Kidney (tissue), 14 donors: ENCODE results near the gene PHAF1. TPM values are rescaled to one million over a fixed set of nuclear protein-coding genes. Genes with fewer than 3 reads are reported as not detected.

ENCODE experiments used
- DNase-seq, 5 donors: peaks; one replicate each; pipeline ENCODE4 v3.0.0-alpha.2; 2013 to 2020
- FAIRE-seq: peaks from 2 replicates; lab custom pipeline; 2012; peaks lifted over from hg19 to GRCh38; lab: Jason Lieb, UNC
- H3K27ac ChIP-seq, 2 donors: one replicate each; pipeline ENCODE4 v1.7.0; 2013; ENCODE audit warnings: low read depth in 2 of 2, low read length in 2 of 2, inconsistent platforms in 1 of 2
- H3K27me3 ChIP-seq: one replicate; pipeline ENCODE4 v1.7.1; 2013; ENCODE audit warnings: low read length, inconsistent platforms; ENCODE audit not compliant: control insufficient read depth, insufficient read depth
- H3K36me3 ChIP-seq, 3 donors: one replicate each; pipeline versions ENCODE4 v1.7.0 to v1.7.1; 2013; ENCODE audit warnings: low read length in 3 of 3, control low read depth in 1 of 3, inconsistent platforms in 1 of 3; ENCODE audit not compliant: insufficient read depth in 3 of 3, control insufficient read depth in 2 of 3
- H3K4me1 ChIP-seq, 3 donors: one replicate each; pipeline versions ENCODE4 v1.7.0 to v1.7.1; 2013; ENCODE audit warnings: low read length in 3 of 3, inconsistent platforms in 1 of 3, low read depth in 1 of 3; ENCODE audit not compliant: control insufficient read depth in 2 of 3, insufficient read depth in 2 of 3
- H3K4me3 ChIP-seq, 3 donors: one replicate each; pipeline versions ENCODE4 v1.7.0 to v1.8.1; 2013; ENCODE audit warnings: low read length in 3 of 3, control low read depth in 1 of 3, inconsistent platforms in 1 of 3
- H3K9ac ChIP-seq, 3 donors: one replicate each; pipeline versions ENCODE4 v1.7.0 to v1.7.1; 2013; ENCODE audit warnings: low read length in 3 of 3, control low read depth in 1 of 3, inconsistent platforms in 1 of 3
- H3K9me3 ChIP-seq, 3 donors: one replicate each; pipeline versions ENCODE4 v1.7.0 to v1.7.1; 2013; ENCODE audit warnings: low read length in 3 of 3, control low read depth in 1 of 3, inconsistent platforms in 1 of 3; ENCODE audit not compliant: control insufficient read depth in 2 of 3, insufficient read depth in 1 of 3
- CTCF ChIP-seq: IDR thresholded peaks from 3 replicates; pipeline ENCODE4 v1.5.1; 2012; ENCODE audit warnings: mild to moderate bottlenecking, moderate library complexity, borderline replicate concordance; ENCODE audit not compliant: insufficient read depth; ENCODE audit errors: extremely low read depth
- intact Hi-C: fragments of 100-400 bp; cut with DNase I; formaldehyde crosslinking; loops from one replicate; pipeline ENCODE4 v1.11.1; 2022
- polyA plus RNA-seq: library from polyadenylated mRNA; stranded (reverse); fragments of 350-450 nt; fragmentation: Illumina TruSeq; extraction: RNeasy Lipid Tissue Mini Kit (QIAGEN cat#74804); gene quantifications from one replicate; pipeline ENCODE4 v1.2.3, GENCODE V29; 2014; ENCODE audit warnings: low read depth, low replicate concordance; ENCODE audit not compliant: insufficient read depth
- total RNA-seq: library from RNA; stranded (reverse); fragmentation: NEBNext Ultra II Directional; extraction: Animal tissue kit (Norgen Biotek cat#: 25700); gene quantifications from one replicate; pipeline ENCODE4 v1.2.1, GENCODE V29; 2021
- donor health status: control.
- donor health status: control.
- donor health status: control.
- donor health status: control.
- donor health status: control.
- donor health status: DM: yes; HTN: yes; CAD: no.
- donor health status: Normal renal cell carcinoma (clear cell type).

Gene PHAF1
- total and polyA plus RNA-seq, 2 donors from 2014 or later, result 14.3 to 16.9 TPM

DNA sequence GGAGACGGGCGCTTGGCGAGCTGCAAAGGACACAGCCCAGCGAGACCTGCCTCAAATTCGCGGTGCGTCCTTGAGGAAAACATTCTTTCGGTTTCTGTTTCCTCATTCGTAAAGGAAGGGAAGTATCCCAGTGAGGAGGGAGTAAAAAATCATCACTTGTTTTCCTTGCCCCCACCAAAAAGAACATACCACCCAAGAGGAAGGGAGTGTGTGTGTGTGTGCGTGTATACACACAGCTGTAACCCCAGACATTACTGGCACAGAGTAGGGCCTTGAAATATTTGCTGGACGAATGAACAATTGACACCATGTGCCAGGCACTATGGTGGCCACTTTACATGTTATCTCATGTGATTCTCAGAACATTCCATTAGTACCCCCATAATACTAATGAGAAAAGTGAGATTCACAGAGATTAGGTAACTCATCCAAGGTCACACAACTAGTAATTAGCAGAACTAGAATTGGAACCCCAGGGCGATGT is 76.0 kb downstream of the PHAF1 start:
- H3K4me3 ChIP-seq, result peak overlapping the region in 2 of 3 donors; percentile 9 to 38
- no peak overlapping the region for H3K27ac ChIP-seq
- FAIRE-seq, result no peak
- no peak for TF ChIP-seq CTCF
- DNase-seq, result no peak
- H3K4me1 ChIP-seq, result peaks cover 0 to 23% (median 9%) of the 10 kb centered on the region in 3 donors
- H3K36me3 ChIP-seq, result no peaks in the 10 kb centered on the region
- no peaks in the 10 kb centered on the region for H3K9me3 ChIP-seq
- no peaks in the 10 kb centered on the region for H3K27me3 ChIP-seq
- intact Hi-C loops, result no loop called here
- H3K9ac ChIP-seq, result no peak overlapping the region

- DNase-seq (no peak), FAIRE-seq (no peak)
- intact Hi-C loops, result no loop called here
- no peak for TF ChIP-seq CTCF
- H3K27me3 ChIP-seq, result no peaks in the 10 kb centered on the region
- H3K36me3 ChIP-seq, result no peaks in the 10 kb centered on the region
- no peak overlapping the region for H3K9ac ChIP-seq
- no peaks in the 10 kb centered on the region for H3K9me3 ChIP-seq
- peaks cover 0 to 24% (median 9%) of the 10 kb centered on the region in 3 donors for H3K4me1 ChIP-seq
- H3K27ac ChIP-seq, result no peak overlapping the region
- H3K4me3 ChIP-seq, result no peak overlapping the region
Measured at GRCh38 chr16:67186550-67186950, 76.8 kb downstream of the PHAF1 start.

GRCh38 chr16:67187175-67187890 is 77.6 kb downstream of the PHAF1 start:
- Histone ChIP-seq H3K36me3 (no peaks in the 10 kb centered on the region), H3K27ac (no peak overlapping the region), H3K4me1 (peaks cover 0 to 26% (median 9%) of the 10 kb centered on the region in 3 donors), H3K4me3 (no peak overlapping the region), H3K27me3 (no peaks in the 10 kb centered on the region), H3K9me3 (no peaks in the 10 kb centered on the region), H3K9ac (no peak overlapping the region)
- FAIRE-seq (no peak), DNase-seq (no peak)
- TF ChIP-seq CTCF, result no peak
- intact Hi-C loops, result no loop called here

- intact Hi-C loops, result no loop called here
- Histone ChIP-seq H3K9me3 (no peaks in the 10 kb centered on the region), H3K27ac (no peak overlapping the region), H3K36me3 (peaks cover 0 to under 1% (median 0%) of the 10 kb centered on the region in 3 donors), H3K9ac (no peak overlapping the region), H3K4me3 (no peak overlapping the region), H3K4me1 (peaks cover 0 to 29% (median 11%) of the 10 kb centered on the region in 3 donors), H3K27me3 (no peaks in the 10 kb centered on the region)
- FAIRE-seq, result no peak
- TF ChIP-seq CTCF, result no peak
- no peak for DNase-seq
Measured at GRCh38 chr16:67188323-67188722, 78.6 kb downstream of the PHAF1 start.
